OCI-LY7 (cell line): ENCODE measurements around the gene NDUFS6. TPM values are rescaled to one million over a fixed set of nuclear protein-coding genes. Genes with fewer than 3 reads are reported as not detected.

Source experiments
- BruUV-seq: library from RNA; stranded (reverse); fragments of 400-500 nt; replicated peaks from 2 replicates; lab custom pipeline; 2021; lab: Mats Ljungman, UMichigan
- CTCF ChIA-PET: fragments of 300-600 bp; sonication (Branson Sonifier 250); formaldehyde crosslinking; loops from one replicate; lab custom pipeline; 2022; ENCODE audit warnings: antibody characterized with exemption; ENCODE audit not compliant: unreplicated experiment; lab: Charles Lee
- POLR2A ChIA-PET: fragments of 300-600 bp; sonication (Branson Sonifier 250); formaldehyde crosslinking; loops from one replicate; lab custom pipeline; 2022; ENCODE audit warnings: antibody characterized with exemption; lab: Charles Lee
- DNase-seq: peaks from one replicate; pipeline ENCODE4 v3.0.0-alpha.2; 2015; ENCODE audit warnings: low spot score
- H2AFZ ChIP-seq: fragments of 200-600 bp; sonication (generic), shearing (Covaris generic); 2 replicates; pipeline ENCODE4 v1.6.1; 2014; ENCODE audit warnings: mild to moderate bottlenecking, antibody characterized with exemption, low read length, moderate library complexity
- H3K27ac ChIP-seq: fragments of 200-600 bp; sonication (generic); 2 replicates; pipeline ENCODE4 v1.5.1; 2014; ENCODE audit warnings: mixed run types, low read depth, mild to moderate bottlenecking, moderate library complexity, low read length, inconsistent platforms; ENCODE audit not compliant: poor library complexity, severe bottlenecking
- H3K36me3 ChIP-seq: fragments of 200-600 bp; sonication (generic); 2 replicates; pipeline ENCODE4 v1.6.1; 2014; ENCODE audit warnings: mild to moderate bottlenecking, antibody characterized with exemption, low read length, moderate library complexity, mixed read lengths; ENCODE audit not compliant: insufficient read depth
- H3K4me1 ChIP-seq: fragments of 200-600 bp; sonication (generic); 2 replicates; pipeline ENCODE4 v1.5.1; 2014; ENCODE audit warnings: mild to moderate bottlenecking, low read length; ENCODE audit not compliant: insufficient read depth, poor library complexity, severe bottlenecking
- H3K4me2 ChIP-seq: fragments of 200-600 bp; sonication (generic); 2 replicates; pipeline ENCODE4 v1.6.1; 2014; ENCODE audit warnings: mild to moderate bottlenecking, low read length
- H3K4me3 ChIP-seq: fragments of 200-600 bp; sonication (generic); 2 replicates; pipeline ENCODE4 v1.5.1; 2014; ENCODE audit warnings: mild to moderate bottlenecking, low read depth, low read length; ENCODE audit not compliant: poor library complexity, severe bottlenecking
- H3K79me2 ChIP-seq: fragments of 200-600 bp; sonication (generic); 2 replicates; pipeline ENCODE4 v1.6.1; 2016; ENCODE audit warnings: low read depth, mild to moderate bottlenecking, low read length, moderate library complexity, mixed read lengths; ENCODE audit not compliant: insufficient read depth
- H3K9me2 ChIP-seq: fragments of 200-600 bp; sonication (generic); 2 replicates; pipeline ENCODE4 v1.6.1; 2016; ENCODE audit warnings: mild to moderate bottlenecking, low read length, mixed read lengths; ENCODE audit not compliant: insufficient read depth
- H3K9me3 ChIP-seq: fragments of 200-600 bp; sonication (generic); 2 replicates; pipeline ENCODE4 v1.6.1; 2014; ENCODE audit warnings: mild to moderate bottlenecking, mixed run types, low read length, mixed read lengths
- H4K20me1 ChIP-seq: fragments of 200-600 bp; sonication (generic); 2 replicates; pipeline ENCODE4 v1.6.1; 2014; ENCODE audit warnings: mild to moderate bottlenecking, antibody characterized with exemption, low read length, moderate library complexity, mixed read lengths; ENCODE audit not compliant: insufficient read depth
- EZH2phosphoT487 ChIP-seq: fragments of 200-600 bp; sonication (generic); IDR thresholded peaks from 2 replicates; pipeline ENCODE4 v1.6.1; 2018; ENCODE audit warnings: low read depth, borderline replicate concordance, mild to moderate bottlenecking, mixed run types, antibody characterized with exemption, low read length, moderate library complexity, mixed read lengths
- intact Hi-C: fragments of 100-400 bp; cut with micrococcal nuclease; formaldehyde crosslinking; loops from one replicate; pipeline ENCODE4 v1.10.0; 2022; ENCODE audit not compliant: unreplicated experiment
- total RNA-seq, 2 experiments: library from RNA; depleted of rRNA in 1 of 2; stranded (reverse); fragments of >200 nt in 1 of 2; shearing (Covaris generic) in 1 of 2; gene quantifications; 2 replicates each; pipeline ENCODE4 v1.2.3, GENCODE V29; 2014 to 2022
- TF ChIP-seq, protein P1 (sequence below): fragments of 200-600 bp; sonication (generic); conservative IDR thresholded peaks from 2 replicates; pipeline ENCODE4 v1.5.1; 2014; ENCODE audit warnings: mild to moderate bottlenecking, antibody characterized with exemption, low read length, moderate library complexity, mixed read lengths

Gene NDUFS6
- total RNA-seq, 2 experiments from 2014 or later = 41.5 to 58.7 TPM

DNA sequence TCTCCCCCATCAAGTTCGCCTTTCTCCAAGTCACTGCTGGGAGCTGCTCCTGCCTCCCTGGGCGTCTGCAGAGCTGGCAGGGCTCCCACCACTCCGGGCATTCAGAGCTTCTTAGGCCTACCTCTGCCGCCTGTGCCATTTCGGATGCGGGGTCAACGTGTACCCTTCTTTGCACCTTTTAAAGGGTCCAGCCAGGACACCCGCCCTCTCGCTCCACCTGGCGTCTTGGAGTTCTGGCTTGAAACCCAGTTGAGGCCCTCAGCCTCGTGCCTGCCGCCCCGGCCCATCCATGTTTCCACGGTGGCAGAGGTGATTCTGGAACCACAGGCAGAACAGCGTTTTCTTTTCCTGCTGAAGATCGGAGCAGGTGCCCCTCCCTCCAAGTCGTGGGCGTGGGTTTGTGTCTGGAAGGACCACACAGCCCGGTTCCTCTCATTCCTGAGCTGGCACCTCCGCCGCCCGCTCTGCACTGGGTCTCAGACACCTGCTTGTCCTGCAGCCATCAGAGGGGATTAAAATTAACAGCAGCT is 32.9 kb downstream of the NDUFS6 start:
- no TSS peak for BruUV-seq
- no peaks in the 10 kb centered on the region for H3K9me3 ChIP-seq
- ChIA-PET CTCF (no interaction called here), POLR2A (no interaction called here)
- H3K4me1 ChIP-seq = no peaks in the 10 kb centered on the region
- no peak overlapping the region for H3K4me2 ChIP-seq
- H3K79me2 ChIP-seq = no peaks in the 10 kb centered on the region
- H3K27ac ChIP-seq = no peak overlapping the region
- intact Hi-C loops = no loop called here
- no peak overlapping the region for H2AFZ ChIP-seq
- peaks cover 8% of the 10 kb centered on the region; the same call in 1 of the 2 replicates for H3K36me3 ChIP-seq
- TF ChIP-seq, protein P1, sequence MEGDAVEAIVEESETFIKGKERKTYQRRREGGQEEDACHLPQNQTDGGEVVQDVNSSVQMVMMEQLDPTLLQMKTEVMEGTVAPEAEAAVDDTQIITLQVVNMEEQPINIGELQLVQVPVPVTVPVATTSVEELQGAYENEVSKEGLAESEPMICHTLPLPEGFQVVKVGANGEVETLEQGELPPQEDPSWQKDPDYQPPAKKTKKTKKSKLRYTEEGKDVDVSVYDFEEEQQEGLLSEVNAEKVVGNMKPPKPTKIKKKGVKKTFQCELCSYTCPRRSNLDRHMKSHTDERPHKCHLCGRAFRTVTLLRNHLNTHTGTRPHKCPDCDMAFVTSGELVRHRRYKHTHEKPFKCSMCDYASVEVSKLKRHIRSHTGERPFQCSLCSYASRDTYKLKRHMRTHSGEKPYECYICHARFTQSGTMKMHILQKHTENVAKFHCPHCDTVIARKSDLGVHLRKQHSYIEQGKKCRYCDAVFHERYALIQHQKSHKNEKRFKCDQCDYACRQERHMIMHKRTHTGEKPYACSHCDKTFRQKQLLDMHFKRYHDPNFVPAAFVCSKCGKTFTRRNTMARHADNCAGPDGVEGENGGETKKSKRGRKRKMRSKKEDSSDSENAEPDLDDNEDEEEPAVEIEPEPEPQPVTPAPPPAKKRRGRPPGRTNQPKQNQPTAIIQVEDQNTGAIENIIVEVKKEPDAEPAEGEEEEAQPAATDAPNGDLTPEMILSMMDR = no peak
- no peak for TF ChIP-seq EZH2phosphoT487
- no peaks in the 10 kb centered on the region for H4K20me1 ChIP-seq
- H3K4me3 ChIP-seq = no peak overlapping the region
- no peak for DNase-seq
- H3K9me2 ChIP-seq = no peaks in the 10 kb centered on the region

DNA sequence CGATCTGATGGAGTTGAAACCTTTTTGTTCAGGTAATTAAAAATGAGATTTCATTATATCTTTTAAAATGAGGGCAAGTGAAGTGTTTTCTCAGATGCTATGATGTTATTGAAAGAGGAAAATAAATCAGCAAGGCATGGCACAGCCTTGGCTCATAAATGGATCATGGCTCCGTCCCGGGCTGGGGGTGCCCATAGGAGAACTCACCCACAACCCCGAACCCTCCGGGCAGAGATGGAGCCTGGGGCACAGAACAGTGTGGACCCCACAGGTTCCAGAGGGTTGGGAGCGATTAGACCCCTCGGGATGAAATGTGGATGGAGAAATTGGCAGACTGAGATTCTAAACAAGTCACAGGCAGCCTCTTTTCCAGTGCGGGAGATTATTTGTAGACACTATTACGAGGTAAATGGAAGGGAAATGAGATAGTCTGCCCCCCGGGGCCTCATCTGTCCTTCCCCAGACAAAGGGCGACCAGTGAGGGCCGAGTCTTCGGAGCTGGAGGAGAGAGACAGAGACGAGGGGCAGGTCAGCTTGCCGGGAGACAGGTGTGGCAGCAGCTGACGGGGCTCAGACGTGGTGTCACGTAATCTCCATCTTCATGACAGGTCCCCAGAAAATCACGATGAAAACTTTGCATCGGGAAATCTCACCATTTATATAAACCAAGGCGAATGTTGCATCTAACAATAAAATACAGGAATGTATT is 33.7 kb downstream of the NDUFS6 start:
- TF ChIP-seq, protein P1 = no peak
- Histone ChIP-seq H3K4me3 (no peak overlapping the region), H2AFZ (no peak overlapping the region), H3K9me3 (no peaks in the 10 kb centered on the region), H3K79me2 (no peaks in the 10 kb centered on the region), H3K27ac (no peak overlapping the region), H3K4me2 (no peak overlapping the region), H3K9me2 (no peaks in the 10 kb centered on the region), H4K20me1 (no peaks in the 10 kb centered on the region), H3K36me3 (peaks cover 5% of the 10 kb centered on the region; the same call in 1 of the 2 replicates), H3K4me1 (no peaks in the 10 kb centered on the region)
- DNase-seq = no peak
- BruUV-seq = no TSS peak
- POLR2A ChIA-PET = no interaction called here
- CTCF ChIA-PET = no interaction called here
- intact Hi-C loops = no loop called here

DNA sequence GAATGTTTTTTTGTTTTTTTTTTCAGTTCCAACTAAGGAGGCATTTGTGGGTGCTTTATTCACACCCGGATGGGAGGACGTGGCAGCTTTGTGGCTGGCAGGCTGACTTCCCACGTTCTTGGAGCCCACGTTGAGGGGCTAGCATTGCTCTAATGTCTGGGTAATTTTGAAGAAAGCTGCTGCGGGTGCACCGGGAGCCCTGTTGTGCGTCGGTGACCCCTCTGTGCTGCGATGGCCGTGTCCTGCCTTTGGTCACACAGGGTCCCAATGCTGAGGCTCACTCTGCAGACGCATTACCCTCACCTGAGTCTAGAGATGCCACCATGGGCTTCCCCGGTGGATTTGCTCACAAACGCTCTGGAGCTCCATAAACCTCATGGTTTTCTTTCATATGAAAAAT is 34.2 kb downstream of the NDUFS6 start:
- POLR2A ChIA-PET = no interaction called here
- BruUV-seq = no TSS peak

More for the DNA sequence above, 34.2 kb downstream of the NDUFS6 start:
- Histone ChIP-seq H2AFZ (no peak overlapping the region), H4K20me1 (no peaks in the 10 kb centered on the region), H3K36me3 (no peaks in the 10 kb centered on the region), H3K4me1 (no peaks in the 10 kb centered on the region), H3K27ac (no peak overlapping the region), H3K4me3 (no peak overlapping the region), H3K9me2 (no peaks in the 10 kb centered on the region), H3K79me2 (no peaks in the 10 kb centered on the region), H3K9me3 (no peaks in the 10 kb centered on the region), H3K4me2 (no peak overlapping the region)
- intact Hi-C loops = no loop called here
- TF ChIP-seq, protein P1 = no peak
- TF ChIP-seq EZH2phosphoT487 = no peak
- no peak for DNase-seq
- CTCF ChIA-PET = no interaction called here
